GM12873 (cell line): ENCODE results near the gene C9orf85.

ENCODE experiments used
- TF ChIP-seq, protein P1 (sequence below): IDR thresholded peaks from 2 replicates; pipeline ENCODE4 v1.5.1; 2012; ENCODE audit warnings: low read depth, mild to moderate bottlenecking, moderate library complexity, low read length, control low read depth; ENCODE audit not compliant: insufficient read depth; ENCODE audit errors: missing control alignments

C9orf85 gene

DNA sequence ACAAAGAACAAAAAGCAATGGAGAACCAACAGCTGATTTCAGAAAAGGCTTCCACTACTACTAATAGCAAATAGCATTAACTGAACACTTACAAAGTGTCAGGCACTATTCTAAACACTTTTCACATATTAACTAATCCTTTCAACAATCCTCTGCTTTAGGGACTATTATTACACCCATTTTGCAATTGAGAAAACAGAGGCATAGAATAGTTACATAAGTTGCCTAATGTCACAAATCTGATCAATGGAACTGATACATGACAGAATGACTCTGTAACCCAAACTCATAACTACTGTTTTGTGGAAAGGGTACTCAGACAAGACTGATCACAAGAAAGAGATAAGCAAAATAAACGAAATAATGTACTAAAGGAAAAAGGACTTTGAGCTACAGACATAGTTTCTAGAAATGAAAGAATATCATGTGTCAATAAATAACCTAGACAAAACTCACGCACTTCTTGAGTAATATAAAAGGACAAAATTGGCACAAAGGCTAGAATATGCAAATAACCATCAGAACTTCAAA, 31.7 kb upstream of the C9orf85 start:
- TF ChIP-seq, protein P1, sequence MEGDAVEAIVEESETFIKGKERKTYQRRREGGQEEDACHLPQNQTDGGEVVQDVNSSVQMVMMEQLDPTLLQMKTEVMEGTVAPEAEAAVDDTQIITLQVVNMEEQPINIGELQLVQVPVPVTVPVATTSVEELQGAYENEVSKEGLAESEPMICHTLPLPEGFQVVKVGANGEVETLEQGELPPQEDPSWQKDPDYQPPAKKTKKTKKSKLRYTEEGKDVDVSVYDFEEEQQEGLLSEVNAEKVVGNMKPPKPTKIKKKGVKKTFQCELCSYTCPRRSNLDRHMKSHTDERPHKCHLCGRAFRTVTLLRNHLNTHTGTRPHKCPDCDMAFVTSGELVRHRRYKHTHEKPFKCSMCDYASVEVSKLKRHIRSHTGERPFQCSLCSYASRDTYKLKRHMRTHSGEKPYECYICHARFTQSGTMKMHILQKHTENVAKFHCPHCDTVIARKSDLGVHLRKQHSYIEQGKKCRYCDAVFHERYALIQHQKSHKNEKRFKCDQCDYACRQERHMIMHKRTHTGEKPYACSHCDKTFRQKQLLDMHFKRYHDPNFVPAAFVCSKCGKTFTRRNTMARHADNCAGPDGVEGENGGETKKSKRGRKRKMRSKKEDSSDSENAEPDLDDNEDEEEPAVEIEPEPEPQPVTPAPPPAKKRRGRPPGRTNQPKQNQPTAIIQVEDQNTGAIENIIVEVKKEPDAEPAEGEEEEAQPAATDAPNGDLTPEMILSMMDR = no peak

DNA sequence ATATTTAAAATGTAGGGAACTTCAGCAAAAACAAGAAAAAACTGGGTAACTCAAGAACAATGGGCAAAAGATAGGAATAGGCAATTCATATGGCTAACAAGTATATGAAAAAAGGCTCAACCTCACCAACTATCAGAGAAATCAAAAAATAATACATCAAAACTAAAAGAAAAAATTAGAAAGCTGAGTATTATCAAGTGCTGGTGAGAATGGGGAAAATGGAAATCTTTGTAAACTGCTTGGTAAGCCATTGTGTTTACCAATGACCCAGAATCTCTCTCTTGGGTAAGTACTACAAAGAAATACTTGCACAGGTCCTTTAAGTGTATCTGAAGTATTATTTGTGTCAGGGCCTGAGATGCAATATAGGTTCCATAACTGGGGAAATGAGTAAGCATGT, 27.4 kb upstream of the C9orf85 start:
- TF ChIP-seq, protein P1 = no peak

DNA sequence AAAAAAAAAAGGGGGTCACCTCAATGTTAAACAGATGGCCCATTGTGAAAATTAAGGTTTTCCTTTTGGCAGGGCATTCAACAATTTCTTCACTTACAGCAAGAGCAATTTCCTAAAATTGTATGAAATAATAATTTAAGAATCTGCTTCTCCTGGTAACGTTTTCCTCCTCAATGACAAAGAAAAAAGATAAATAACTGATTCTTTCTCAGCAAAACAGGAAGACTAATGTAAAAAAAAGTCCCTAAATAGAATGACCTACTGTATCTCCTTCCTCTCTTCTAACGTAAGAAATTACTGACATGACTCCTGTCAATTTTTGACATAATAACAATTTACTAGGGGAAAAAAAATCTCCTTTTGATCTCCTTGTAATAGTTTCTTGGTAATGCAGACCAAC, 26.0 kb upstream of the C9orf85 start:
- TF ChIP-seq, protein P1 = no peak

DNA sequence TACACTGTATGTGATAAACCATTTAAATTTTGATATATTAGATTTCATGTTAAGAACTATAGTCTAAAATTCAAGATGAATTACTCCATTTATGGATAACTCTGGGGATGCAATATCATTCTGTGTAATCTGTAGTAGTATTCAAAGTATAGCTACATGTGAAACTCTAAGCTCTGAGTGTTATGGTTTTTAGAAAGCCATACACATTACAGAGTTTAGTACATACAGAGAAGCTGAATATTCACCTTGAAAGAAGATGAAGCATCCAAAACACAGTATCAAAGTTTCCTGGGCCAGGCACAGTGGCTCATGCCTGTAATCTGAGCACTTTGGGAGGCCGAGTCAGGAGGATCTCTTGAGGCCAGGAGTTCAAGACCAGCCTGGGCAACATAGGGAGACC, 25.4 kb upstream of the C9orf85 start:
- TF ChIP-seq, protein P1 = no peak

DNA sequence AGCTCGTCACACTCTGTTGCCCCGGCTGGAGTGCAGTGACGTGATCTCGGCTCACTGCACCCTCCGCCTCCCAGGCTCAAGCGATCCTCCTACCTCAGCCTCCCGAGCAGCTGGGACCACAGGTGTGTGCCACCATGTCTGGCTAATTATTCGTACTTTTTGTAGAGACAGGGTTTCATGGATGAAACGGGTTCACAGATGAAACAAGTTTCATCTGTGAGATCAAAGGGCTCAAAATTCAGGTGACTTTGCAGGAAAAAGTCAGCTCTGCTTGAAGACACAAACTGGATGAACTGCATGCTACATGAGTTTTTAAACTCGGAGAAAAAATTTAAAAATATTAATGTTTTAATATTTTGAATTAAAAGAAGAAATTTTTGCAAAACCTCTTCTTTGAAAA, 24.9 kb upstream of the C9orf85 start:
- TF ChIP-seq, protein P1 = no peak

DNA sequence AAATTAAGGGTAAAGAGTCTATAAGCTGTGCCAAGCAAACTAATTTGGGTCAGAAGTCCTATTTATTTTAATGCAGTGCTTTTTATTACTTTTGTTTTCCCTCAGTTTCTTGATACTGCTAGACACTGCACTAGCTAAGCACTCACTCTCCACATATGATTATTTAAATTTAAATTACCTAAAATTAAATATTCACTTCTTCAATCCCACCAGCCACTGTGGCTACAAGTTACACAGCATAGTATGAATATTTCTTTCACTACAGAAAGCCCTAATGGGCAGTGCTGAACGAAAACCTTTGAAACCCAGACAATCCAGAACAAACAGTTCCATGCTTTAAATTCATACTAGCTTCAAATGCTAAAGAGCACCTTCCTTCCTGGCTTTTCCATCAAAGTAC, 24.1 kb upstream of the C9orf85 start:
- TF ChIP-seq, protein P1 = no peak

DNA sequence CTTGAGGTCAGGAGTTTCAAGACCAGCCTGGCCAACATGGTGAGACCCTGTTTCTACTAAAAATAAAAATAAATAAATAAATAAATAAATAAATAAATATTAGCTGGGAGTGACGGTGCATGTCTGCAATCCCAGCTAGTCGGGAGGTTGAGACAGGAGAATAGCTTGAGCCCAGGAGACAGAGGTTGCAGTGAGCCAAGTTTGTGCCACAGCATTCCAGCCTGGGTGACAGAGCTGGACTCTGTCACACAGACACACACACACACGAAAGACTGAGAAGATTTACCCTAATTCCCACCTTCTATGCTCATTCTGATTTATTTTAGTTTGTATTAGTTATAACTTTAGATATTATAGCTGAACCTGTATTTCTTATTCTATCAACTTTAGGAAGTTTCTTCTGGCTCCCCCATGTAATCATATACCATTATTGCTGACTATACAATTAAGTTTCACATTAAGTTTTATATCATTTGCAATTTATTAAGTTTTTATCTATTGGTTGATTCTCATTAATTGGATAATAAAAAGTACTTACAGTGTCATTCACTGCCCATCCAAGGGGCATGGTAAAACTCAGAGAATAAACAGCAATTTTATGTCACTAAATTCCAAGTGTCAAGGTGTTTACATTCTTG, 21.3 kb upstream of the C9orf85 start:
- TF ChIP-seq, protein P1 = no peak
